Ovary (tissue), 3 donors: ENCODE results near the gene APP.

ENCODE experiments used
- EP300 ChIP-seq: sonication (generic); formaldehyde crosslinking; IDR thresholded peaks from one replicate; pipeline ENCODE4 v1.6.1; 2017; ENCODE audit warnings: antibody characterized with exemption
- POLR2A ChIP-seq: fragments of 450-650 bp; IDR thresholded peaks from one replicate; pipeline ENCODE4 v1.6.1; 2017; ENCODE audit warnings: antibody characterized with exemption, mild to moderate bottlenecking, moderate library complexity
- TF ChIP-seq, protein P1 (sequence below), 3 donors: fragments of 450-650 bp in 2 of 3; fragments of 200-600 bp in 1 of 3; IDR thresholded peaks; one replicate each; pipeline versions ENCODE4 v1.5.1 to v1.8.0; 2016 to 2022; ENCODE audit warnings: antibody characterized with exemption in 3 of 3, mild to moderate bottlenecking in 1 of 3
- donor health status: DM: no; HTN: no; CAD: no.

DNA sequence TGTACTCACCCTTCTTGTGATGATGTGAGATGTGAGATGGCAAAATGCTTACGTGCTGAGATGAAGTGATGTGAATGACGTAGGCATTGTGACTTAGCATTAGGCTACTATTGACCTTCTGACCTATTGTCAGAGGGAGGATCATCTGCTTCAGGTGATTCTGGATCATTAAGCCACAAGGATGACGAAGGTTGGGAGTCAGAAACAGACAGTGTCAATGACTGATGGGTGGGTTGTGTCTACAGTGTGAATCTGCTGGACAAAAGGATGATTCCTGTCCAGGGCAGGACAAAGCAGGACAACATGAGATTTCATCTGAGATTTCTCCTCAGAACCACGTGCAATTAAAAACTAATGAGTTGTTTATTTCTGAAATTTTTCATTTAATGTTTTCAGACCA, 306.8 kb downstream of the APP start:
- TF ChIP-seq EP300 (no peak), POLR2A (no peak)
- TF ChIP-seq, protein P1, sequence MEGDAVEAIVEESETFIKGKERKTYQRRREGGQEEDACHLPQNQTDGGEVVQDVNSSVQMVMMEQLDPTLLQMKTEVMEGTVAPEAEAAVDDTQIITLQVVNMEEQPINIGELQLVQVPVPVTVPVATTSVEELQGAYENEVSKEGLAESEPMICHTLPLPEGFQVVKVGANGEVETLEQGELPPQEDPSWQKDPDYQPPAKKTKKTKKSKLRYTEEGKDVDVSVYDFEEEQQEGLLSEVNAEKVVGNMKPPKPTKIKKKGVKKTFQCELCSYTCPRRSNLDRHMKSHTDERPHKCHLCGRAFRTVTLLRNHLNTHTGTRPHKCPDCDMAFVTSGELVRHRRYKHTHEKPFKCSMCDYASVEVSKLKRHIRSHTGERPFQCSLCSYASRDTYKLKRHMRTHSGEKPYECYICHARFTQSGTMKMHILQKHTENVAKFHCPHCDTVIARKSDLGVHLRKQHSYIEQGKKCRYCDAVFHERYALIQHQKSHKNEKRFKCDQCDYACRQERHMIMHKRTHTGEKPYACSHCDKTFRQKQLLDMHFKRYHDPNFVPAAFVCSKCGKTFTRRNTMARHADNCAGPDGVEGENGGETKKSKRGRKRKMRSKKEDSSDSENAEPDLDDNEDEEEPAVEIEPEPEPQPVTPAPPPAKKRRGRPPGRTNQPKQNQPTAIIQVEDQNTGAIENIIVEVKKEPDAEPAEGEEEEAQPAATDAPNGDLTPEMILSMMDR (IDR thresholded peaks at IDR 0.05): no peak
